GM18868 (cell line): ENCODE measurements around the gene CAVIN1.
"Not testable (repeated sequence)": the region's sequence is repeated elsewhere in the genome, so short reads cannot be mapped to it uniquely, and the experiment has no call there.

Experiments
- ATAC-seq: cut with Tn5 transposase; IDR thresholded peaks from one replicate; pipeline ENCODE4 v1.9.1; 2021; ENCODE audit warnings: mild to moderate bottlenecking, moderate library complexity; ENCODE audit not compliant: unreplicated experiment

Gene CAVIN1

GRCh38 chr17:42431758-42432161, 8.7 kb upstream of the CAVIN1 start:
- ATAC-seq = no peak

DNA sequence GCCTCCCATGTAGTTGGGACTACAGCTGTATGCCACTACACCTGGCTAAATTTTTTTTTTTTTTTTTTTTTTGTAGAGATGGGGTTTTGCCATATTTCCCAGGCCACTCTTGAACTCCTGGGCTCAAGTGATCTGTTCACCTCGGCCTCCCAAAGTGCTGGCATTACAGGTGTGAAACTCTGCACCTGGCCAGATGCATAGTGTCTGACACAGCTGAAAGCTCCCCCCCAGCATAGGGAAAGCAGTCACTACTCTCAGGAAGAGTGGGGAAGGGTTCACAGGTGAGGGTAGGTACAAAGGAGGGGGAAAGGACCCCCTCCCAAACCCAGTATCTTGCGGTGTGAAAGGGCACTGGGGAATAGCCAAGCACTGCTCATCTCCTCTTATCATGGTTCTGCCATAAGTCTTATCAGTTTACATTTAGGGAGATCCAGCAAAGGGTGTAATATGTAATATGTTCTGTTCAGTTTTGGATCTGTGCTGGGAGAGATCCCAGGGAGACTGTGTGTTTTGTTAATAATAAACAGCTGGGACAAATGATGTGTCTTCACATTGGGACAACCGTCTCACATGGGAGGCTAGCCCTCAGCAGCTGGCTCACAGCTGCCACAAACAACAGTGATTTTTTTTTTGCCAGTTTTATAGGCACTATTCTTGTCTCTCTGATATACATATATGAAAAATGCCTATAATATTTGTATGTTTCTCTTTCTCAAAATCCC, 6.8 kb upstream of the CAVIN1 start:
- ATAC-seq = no peak

GRCh38 chr17:42428141-42428944, 5.3 kb upstream of the CAVIN1 start:
- ATAC-seq = no peak

GRCh38 chr17:42424991-42425610, 2.0 kb upstream of the CAVIN1 start:
- ATAC-seq = no peak

GRCh38 chr17:42423766-42424165, 710 bp upstream of the CAVIN1 start:
- ATAC-seq = no peak

DNA sequence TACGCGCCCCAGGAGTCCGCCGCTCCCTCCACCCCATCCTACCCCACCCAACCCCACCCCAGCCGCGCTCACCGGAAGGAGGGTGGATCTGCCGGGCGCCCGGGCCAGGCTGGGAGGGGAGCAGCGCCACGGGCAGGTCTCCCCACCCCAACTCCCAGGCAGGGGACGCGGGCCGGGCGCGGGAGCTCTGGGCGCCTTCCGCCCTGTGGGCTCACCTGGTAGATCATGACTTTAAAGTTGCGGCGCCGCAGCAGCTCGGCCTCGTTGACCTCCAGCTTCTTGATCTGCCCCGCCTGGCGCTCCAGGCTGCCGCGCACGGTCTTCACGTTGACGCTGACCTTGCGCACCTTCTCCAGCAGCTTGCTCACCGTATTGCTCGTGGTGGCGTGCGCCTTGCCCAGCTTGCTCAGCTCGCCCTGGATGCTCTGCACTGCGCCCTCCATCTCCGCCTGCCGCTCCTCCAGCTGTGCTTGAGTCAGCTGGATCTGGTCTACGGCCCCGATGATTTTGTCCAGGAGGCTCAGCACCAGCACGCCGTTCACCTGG, 571 bp downstream of the CAVIN1 start:
- no peak for ATAC-seq

GRCh38 chr17:42421507-42422338, 1.3 kb downstream of the CAVIN1 start:
- ATAC-seq = no peak

DNA sequence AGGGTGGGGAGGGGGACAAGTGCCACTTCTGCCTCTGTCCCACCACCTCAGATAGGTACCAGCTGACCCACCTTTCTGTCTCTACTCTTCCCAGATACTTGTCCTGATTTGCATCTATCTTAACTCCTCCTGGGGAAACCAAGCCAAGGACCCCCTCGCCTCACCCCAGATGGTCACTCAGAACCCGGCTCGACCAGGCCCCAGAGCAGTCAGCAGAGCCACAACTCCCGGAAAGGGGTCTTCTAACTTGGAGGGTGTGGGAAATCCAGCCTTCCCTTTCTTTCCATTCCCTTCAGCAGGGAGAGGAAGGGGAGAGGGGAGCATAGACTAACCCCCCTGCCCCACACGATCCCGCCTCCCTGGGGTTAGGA, 1.9 kb downstream of the CAVIN1 start:
- no peak for ATAC-seq

GRCh38 chr17:42417981-42418380, 5.1 kb downstream of the CAVIN1 start:
- ATAC-seq = not testable (repeated sequence)

DNA sequence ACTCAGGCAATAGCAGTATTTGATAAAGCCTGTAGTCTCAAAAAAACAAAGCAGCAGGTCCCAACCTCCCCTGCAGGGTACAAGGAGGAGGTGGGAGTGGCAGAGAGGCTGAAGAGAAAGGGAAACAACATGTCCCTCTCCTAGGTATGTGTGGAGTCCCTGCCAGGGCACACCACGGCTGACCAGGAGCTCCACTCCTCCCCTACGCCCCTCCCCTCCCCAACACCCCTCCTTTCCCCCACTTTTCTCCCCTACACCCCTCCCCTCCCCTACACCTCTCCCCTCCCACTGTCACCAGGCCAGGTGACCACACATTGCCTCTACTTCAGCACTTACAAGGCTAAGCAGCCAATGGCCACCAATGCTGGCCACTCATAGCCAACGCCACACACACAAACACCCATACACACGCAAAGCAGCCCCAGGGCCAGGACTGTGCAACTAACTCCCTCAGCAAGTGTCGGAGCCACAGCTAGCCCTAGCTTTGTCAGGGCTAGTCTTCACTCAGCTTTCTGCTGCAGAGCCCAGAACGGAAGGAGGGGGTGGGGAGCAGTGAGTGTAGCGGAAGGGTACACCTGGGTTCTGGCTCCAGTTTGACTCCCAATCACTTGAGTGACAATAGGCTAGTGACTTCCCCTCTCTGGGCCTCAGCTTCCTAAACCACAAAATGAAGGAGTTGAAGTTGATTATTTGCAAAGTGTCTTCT, 8.2 kb downstream of the CAVIN1 start:
- ATAC-seq = no peak

DNA sequence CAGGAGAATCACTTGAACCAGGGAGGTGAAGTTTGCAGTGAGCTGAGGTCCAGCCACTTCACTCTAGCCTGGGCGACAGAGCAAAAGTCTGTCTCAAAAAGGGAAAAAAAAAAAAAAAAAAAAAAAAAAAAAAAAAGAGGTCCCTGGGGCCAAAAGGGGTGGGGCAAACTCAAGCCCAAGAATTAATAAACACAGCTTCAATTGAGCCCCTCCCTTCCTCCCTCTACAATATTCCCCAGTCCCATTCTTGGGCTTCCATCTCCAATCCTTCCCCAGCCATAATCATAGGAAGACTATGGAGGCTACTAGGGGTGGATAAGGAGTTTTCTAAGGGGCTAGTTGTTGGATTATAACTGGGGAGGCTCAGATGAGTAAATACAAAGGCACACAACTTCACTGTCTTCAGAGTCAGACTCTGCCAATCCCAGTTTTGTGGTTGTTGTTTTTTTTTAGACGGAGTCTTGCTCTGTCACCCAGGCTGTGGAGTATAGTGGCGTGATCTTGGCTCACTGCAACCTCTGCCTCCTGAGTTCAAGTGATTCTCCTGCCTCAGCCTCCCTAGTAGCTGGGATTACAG, 9.5 kb downstream of the CAVIN1 start:
- ATAC-seq = no peak

DNA sequence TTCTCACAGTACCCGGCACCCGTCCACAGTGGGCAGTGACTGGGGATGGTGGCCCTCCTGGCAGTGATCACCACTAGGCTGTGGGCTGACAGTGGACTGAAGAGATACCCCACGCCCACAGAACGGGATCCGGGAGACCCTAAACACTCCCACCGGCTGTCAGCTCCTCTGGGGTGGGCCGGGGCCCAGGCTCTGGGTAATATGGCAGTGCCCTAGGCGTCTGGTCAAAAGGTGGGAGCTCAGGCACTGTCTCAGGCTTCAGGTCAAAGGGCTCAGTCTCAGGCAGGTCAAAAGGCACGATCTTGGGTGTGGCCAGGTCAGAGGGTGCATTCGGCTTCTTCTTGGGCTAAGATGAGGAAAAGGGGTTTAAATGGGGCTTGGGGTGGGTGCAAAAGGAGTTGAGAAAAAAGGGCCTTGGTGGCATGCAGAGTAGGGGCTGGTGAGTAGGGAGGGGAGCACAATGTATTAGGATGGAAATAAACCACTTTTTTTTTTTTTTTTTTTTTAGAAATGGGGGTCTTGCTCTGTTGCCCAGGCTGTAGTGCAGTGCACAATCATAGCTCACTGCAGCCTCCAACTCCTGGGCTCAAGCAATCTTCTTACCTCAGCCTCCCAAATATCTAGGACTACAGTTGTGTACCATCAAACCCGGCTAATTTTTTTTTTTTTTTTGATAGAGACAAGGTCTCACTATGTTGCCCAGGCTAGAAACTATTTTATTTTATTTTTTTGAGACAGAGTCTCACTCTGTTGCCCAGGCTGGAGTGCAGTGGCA, 11.0 kb downstream of the CAVIN1 start:
- no peak for ATAC-seq

GRCh38 chr17:42411361-42411760, 11.7 kb downstream of the CAVIN1 start:
- ATAC-seq = no peak

- ATAC-seq = no peak
Measured at GRCh38 chr17:42410319-42410685, 12.8 kb downstream of the CAVIN1 start.

DNA sequence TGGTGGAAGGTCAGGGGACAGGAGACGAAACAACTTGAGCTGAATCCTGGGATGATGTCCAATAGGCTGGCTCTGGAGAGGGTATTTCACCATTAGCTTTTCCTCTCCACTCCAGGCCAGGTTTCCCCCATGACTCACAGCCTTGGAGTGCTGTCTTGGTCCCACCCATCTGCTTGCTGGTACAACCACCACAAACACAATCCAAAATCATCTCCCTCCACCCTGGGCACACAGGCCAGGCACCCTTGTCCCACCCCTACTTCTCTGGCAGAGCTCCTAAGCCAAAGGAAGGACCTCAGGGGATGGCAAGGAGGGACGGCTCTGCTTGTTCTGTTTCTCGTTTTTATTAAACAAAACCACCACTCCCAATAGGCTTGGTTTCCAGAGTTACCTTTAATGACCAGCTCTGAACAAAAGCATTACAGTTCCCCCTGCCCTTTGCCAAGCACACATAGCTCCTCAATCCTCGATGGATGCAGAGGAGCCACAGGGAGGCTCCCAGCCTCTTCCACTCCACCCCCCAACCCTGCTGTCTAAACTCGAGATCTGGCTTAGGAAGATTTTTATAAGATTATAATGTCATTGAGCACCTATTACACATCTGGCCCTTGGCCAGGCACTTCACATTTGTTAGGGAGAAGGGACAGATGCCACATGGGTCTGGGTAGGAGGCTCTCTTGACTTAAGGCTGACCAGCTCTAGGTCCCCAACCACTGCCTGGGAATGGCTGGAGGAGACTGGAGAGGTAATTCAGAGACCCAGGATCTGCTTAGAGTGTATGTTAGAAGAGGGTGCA, 13.3 kb downstream of the CAVIN1 start:
- no peak for ATAC-seq

- no peak for ATAC-seq
Measured at GRCh38 chr17:42408061-42408460, 15.0 kb downstream of the CAVIN1 start.

GRCh38 chr17:42407289-42407836, 15.7 kb downstream of the CAVIN1 start:
- ATAC-seq = peak; percentile 54
